ENCODE measurements around the gene TFPT.

The TFPT gene

GRCh38 chr19:54124393-54124792 is 8.9 kb upstream of the TFPT start:
- peaks cover 94% of the 10 kb centered on the region for H3K36me3 ChIP-seq (ENCODE audit: insufficient read depth, low read length)
- H4K20me1 ChIP-seq (ENCODE audit: insufficient read depth, low read length), result peaks cover 12% of the 10 kb centered on the region
- no peaks in the 10 kb centered on the region for H3K27me3 ChIP-seq (ENCODE audit: insufficient read depth, low read length, poor library complexity)
- no peaks in the 10 kb centered on the region for H3K4me1 ChIP-seq (ENCODE audit: insufficient read depth, low read length)
- no peak overlapping the region for H3K27ac ChIP-seq (ENCODE audit: low read length)
- no peak overlapping the region for H3K4me3 ChIP-seq (ENCODE audit: low read depth in 1 of 2, low read length in 2 of 2)
- no peak overlapping the region for H3K9ac ChIP-seq (ENCODE audit: low read depth, low read length)
- no peak overlapping the region for H2AFZ ChIP-seq (ENCODE audit: low read depth, low read length)
- DNase-seq (no peak), ATAC-seq (ENCODE audit: insufficient read depth, low read depth) (no peak)
- H3K4me2 ChIP-seq (ENCODE audit: insufficient read depth, low read length), result no peak overlapping the region
- H3K79me2 ChIP-seq (ENCODE audit: insufficient read depth, low read length), result no peaks in the 10 kb centered on the region
- H3K9me3 ChIP-seq (ENCODE audit: insufficient read depth, low read length, severe bottlenecking), result no peaks in the 10 kb centered on the region
- TF ChIP-seq EZH2 (IDR thresholded peaks at IDR 0.05; ENCODE audit: borderline replicate concordance, low read depth, low read length, severe bottlenecking) (no peak), CTCF (IDR thresholded peaks at IDR 0.05; ENCODE audit: borderline replicate concordance, extremely low read depth, low read length, poor library complexity, severe bottlenecking) (no peak)

DNA sequence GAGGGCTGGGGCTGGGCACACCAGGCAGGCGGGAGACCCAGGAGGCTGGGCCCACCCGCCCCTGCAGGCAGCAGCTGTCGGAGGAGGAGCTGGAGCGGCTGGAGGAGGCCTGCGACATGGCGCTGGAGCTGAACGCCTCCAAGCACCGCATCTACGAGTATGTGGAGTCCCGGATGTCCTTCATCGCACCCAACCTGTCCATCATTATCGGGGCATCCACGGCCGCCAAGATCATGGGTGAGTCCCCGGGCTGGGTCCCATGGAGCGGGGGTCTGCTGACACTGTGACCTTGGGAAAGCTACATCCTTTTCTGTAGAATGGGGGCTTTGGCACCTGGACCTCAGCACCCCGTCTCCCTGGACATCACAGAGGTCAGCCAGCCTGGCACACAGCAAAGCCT is 8.2 kb upstream of the TFPT start:
- H3K4me3 ChIP-seq (ENCODE audit: low read depth in 1 of 2, low read length in 2 of 2), result no peak overlapping the region
- H2AFZ ChIP-seq (ENCODE audit: low read depth, low read length), result no peak overlapping the region
- no peaks in the 10 kb centered on the region for H3K79me2 ChIP-seq (ENCODE audit: insufficient read depth, low read length)
- H3K9ac ChIP-seq (ENCODE audit: low read depth, low read length), result no peak overlapping the region
- no peak overlapping the region for H3K4me2 ChIP-seq (ENCODE audit: insufficient read depth, low read length)
- peaks cover 7% of the 10 kb centered on the region for H4K20me1 ChIP-seq (ENCODE audit: insufficient read depth, low read length)
- H3K27ac ChIP-seq (ENCODE audit: low read length), result no peak overlapping the region
- no peaks in the 10 kb centered on the region for H3K4me1 ChIP-seq (ENCODE audit: insufficient read depth, low read length)
- peaks cover 90% of the 10 kb centered on the region for H3K36me3 ChIP-seq (ENCODE audit: insufficient read depth, low read length)
- TF ChIP-seq CTCF (IDR thresholded peaks at IDR 0.05; ENCODE audit: borderline replicate concordance, extremely low read depth, low read length, poor library complexity, severe bottlenecking) (no peak), EZH2 (IDR thresholded peaks at IDR 0.05; ENCODE audit: borderline replicate concordance, low read depth, low read length, severe bottlenecking) (no peak)
- H3K27me3 ChIP-seq (ENCODE audit: insufficient read depth, low read length, poor library complexity), result no peaks in the 10 kb centered on the region
- no peaks in the 10 kb centered on the region for H3K9me3 ChIP-seq (ENCODE audit: insufficient read depth, low read length, severe bottlenecking)
- no peak for DNase-seq
- ATAC-seq (ENCODE audit: insufficient read depth, low read depth), result no peak

- Histone ChIP-seq H2AFZ (ENCODE audit: low read depth, low read length) (no peak overlapping the region), H3K27ac (ENCODE audit: low read length) (no peak overlapping the region), H3K9ac (ENCODE audit: low read depth, low read length) (no peak overlapping the region), H3K36me3 (ENCODE audit: insufficient read depth, low read length) (peaks cover 80% of the 10 kb centered on the region), H3K4me2 (ENCODE audit: insufficient read depth, low read length) (no peak overlapping the region), H3K4me3 (ENCODE audit: low read depth in 1 of 2, low read length in 2 of 2) (no peak overlapping the region), H3K79me2 (ENCODE audit: insufficient read depth, low read length) (peaks cover 20% of the 10 kb centered on the region), H3K9me3 (ENCODE audit: insufficient read depth, low read length, severe bottlenecking) (no peaks in the 10 kb centered on the region), H4K20me1 (ENCODE audit: insufficient read depth, low read length) (peaks cover 18% of the 10 kb centered on the region), H3K4me1 (ENCODE audit: insufficient read depth, low read length) (peaks cover 11% of the 10 kb centered on the region), H3K27me3 (ENCODE audit: insufficient read depth, low read length, poor library complexity) (no peaks in the 10 kb centered on the region)
- DNase-seq (no peak), ATAC-seq (ENCODE audit: insufficient read depth, low read depth) (no peak)
- no peak for TF ChIP-seq CTCF (IDR thresholded peaks at IDR 0.05; ENCODE audit: borderline replicate concordance, extremely low read depth, low read length, poor library complexity, severe bottlenecking)
- TF ChIP-seq EZH2 (IDR thresholded peaks at IDR 0.05; ENCODE audit: borderline replicate concordance, low read depth, low read length, severe bottlenecking), result no peak
Measured at GRCh38 chr19:54121259-54121658, 5.8 kb upstream of the TFPT start.
